Loucy (cell line): ENCODE results near the gene BRD2.

Experiments used
- H2AFZ ChIP-seq: fragments of 200-600 bp; sonication (generic); 2 replicates; pipeline ENCODE4 v1.6.0; 2016; ENCODE audit warnings: antibody characterized with exemption, mild to moderate bottlenecking, low read length, moderate library complexity
- H3F3A ChIP-seq: fragments of 200-600 bp; 2 replicates; pipeline ENCODE4 v1.6.0; 2016; ENCODE audit warnings: antibody characterized with exemption, low read depth, mild to moderate bottlenecking
- H3K27me3 ChIP-seq: fragments of 200-600 bp; sonication (generic); 2 replicates; pipeline ENCODE4 v1.6.1; 2014; ENCODE audit warnings: low read length, mild to moderate bottlenecking; ENCODE audit not compliant: insufficient read depth, poor library complexity, severe bottlenecking
- H3K36me3 ChIP-seq: fragments of 200-600 bp; sonication (generic); 2 replicates; pipeline ENCODE4 v1.6.1; 2016; ENCODE audit warnings: low read length; ENCODE audit not compliant: insufficient read depth
- H3K4me1 ChIP-seq: fragments of 200-600 bp; sonication (generic); 2 replicates; pipeline ENCODE4 v1.5.1; 2014; ENCODE audit warnings: low read length, mild to moderate bottlenecking; ENCODE audit not compliant: insufficient read depth, poor library complexity, severe bottlenecking
- H3K4me2 ChIP-seq: fragments of 200-600 bp; sonication (generic); 2 replicates; pipeline ENCODE4 v1.6.0; 2014; ENCODE audit warnings: antibody characterized with exemption, low read length, low read depth, mild to moderate bottlenecking; ENCODE audit not compliant: poor library complexity, severe bottlenecking
- H3K4me3 ChIP-seq: fragments of 200-600 bp; sonication (generic); 2 replicates; pipeline ENCODE4 v1.5.1; 2014; ENCODE audit warnings: low read length, mild to moderate bottlenecking, mixed read lengths; ENCODE audit not compliant: poor library complexity, severe bottlenecking
- H3K79me2 ChIP-seq: fragments of 200-600 bp; sonication (generic); 2 replicates; pipeline ENCODE4 v1.6.1; 2014; ENCODE audit warnings: low read length; ENCODE audit not compliant: insufficient read depth
- H3K9ac ChIP-seq: fragments of 200-600 bp; sonication (generic); 2 replicates; pipeline ENCODE4 v1.6.0; 2014; ENCODE audit warnings: mild to moderate bottlenecking, low read depth, low read length, moderate library complexity; ENCODE audit not compliant: poor library complexity, severe bottlenecking
- H3K9me2 ChIP-seq: fragments of 200-600 bp; sonication (generic); replicated peaks from 2 replicates; pipeline ENCODE4 v1.6.1; 2016; ENCODE audit warnings: low read depth, low read length, mixed read lengths
- H3K9me3 ChIP-seq: fragments of 200-600 bp; sonication (generic); 2 replicates; pipeline ENCODE4 v1.6.1; 2014; ENCODE audit warnings: mild to moderate bottlenecking, antibody characterized with exemption, low read length, low read depth; ENCODE audit not compliant: insufficient read depth
- H4K20me1 ChIP-seq: fragments of 200-600 bp; sonication (generic); 2 replicates; pipeline ENCODE4 v1.6.0; 2014; ENCODE audit warnings: antibody characterized with exemption, low read length, mild to moderate bottlenecking; ENCODE audit not compliant: insufficient read depth, poor library complexity, severe bottlenecking
- CTCF ChIP-seq: fragments of 200-600 bp; sonication (generic); conservative IDR thresholded peaks from 2 replicates; pipeline ENCODE4 v1.5.1; 2014; ENCODE audit warnings: mild to moderate bottlenecking, antibody characterized with exemption, low read length
- EZH2phosphoT487 ChIP-seq: fragments of 200-600 bp; IDR thresholded peaks from 2 replicates; pipeline ENCODE4 v1.6.1; 2018; ENCODE audit warnings: antibody characterized with exemption, mild to moderate bottlenecking, moderate library complexity, borderline replicate concordance

Gene BRD2

GRCh38 chr6:32975886-32976285, 7.5 kb downstream of the BRD2 start:
- TF ChIP-seq EZH2phosphoT487 (no peak), CTCF (no peak)
- Histone ChIP-seq H3K79me2 (peaks cover 94% of the 10 kb centered on the region), H3F3A (peaks cover 25% of the 10 kb centered on the region; the same call in 1 of the 2 replicates), H3K9ac (peak overlapping the region; percentile 84), H3K4me2 (peak overlapping the region; percentile 93), H3K9me2 (no peaks in the 10 kb centered on the region), H3K27me3 (peaks cover 29% of the 10 kb centered on the region), H3K4me3 (peak overlapping the region; percentile 96), H3K9me3 (no peaks in the 10 kb centered on the region), H4K20me1 (peaks cover 88% of the 10 kb centered on the region), H3K4me1 (peaks cover 47% of the 10 kb centered on the region), H2AFZ (no peak overlapping the region), H3K36me3 (peaks cover 93% of the 10 kb centered on the region)

- Histone ChIP-seq H3K27me3 (peaks cover 25% of the 10 kb centered on the region), H3K36me3 (peaks cover 94% of the 10 kb centered on the region), H3F3A (peaks cover 27% of the 10 kb centered on the region; the same call in 1 of the 2 replicates), H3K9ac (peak overlapping the region; percentile 84), H3K9me3 (no peaks in the 10 kb centered on the region), H3K4me1 (peaks cover 47% of the 10 kb centered on the region), H3K9me2 (no peaks in the 10 kb centered on the region), H3K4me2 (peak overlapping the region; percentile 93), H3K79me2 (peaks cover 93% of the 10 kb centered on the region), H4K20me1 (peaks cover 94% of the 10 kb centered on the region), H3K4me3 (peak overlapping the region; percentile 96), H2AFZ (no peak overlapping the region)
- TF ChIP-seq EZH2phosphoT487 (no peak), CTCF (no peak)
These were observed 8.1 kb downstream of the BRD2 start for GRCh38 chr6:32976334-32977069.

GRCh38 chr6:32977272-32977952, 9.0 kb downstream of the BRD2 start:
- H3F3A ChIP-seq: peaks cover 35% of the 10 kb centered on the region
- H4K20me1 ChIP-seq: peaks cover 100% of the 10 kb centered on the region
- H3K9ac ChIP-seq: peak overlapping the region; percentile 84
- H3K4me3 ChIP-seq: peak overlapping the region; percentile 96
- TF ChIP-seq CTCF: no peak
- TF ChIP-seq EZH2phosphoT487: no peak
- H3K9me3 ChIP-seq: no peaks in the 10 kb centered on the region
- H2AFZ ChIP-seq: no peak overlapping the region
- no peaks in the 10 kb centered on the region for H3K9me2 ChIP-seq
- peaks cover 47% of the 10 kb centered on the region for H3K4me1 ChIP-seq
- peaks cover 98% of the 10 kb centered on the region for H3K36me3 ChIP-seq
- H3K79me2 ChIP-seq: peaks cover 90% of the 10 kb centered on the region
- H3K27me3 ChIP-seq: peaks cover 20% of the 10 kb centered on the region
- H3K4me2 ChIP-seq: peak overlapping the region; percentile 93
